GM21515 (cell line): ENCODE data around the gene RNF220.

ENCODE experiments used
- ATAC-seq: cut with Tn5 transposase; IDR thresholded peaks from one replicate; pipeline ENCODE4 v1.9.1; 2021; ENCODE audit not compliant: unreplicated experiment

RNF220 gene

GRCh38 chr1:44405031-44405797, at the start of gene RNF220:
Gene RNF220 (plus strand): TSS chr1:44405255.
- ATAC-seq: no peak

- no peak for ATAC-seq
Measured at GRCh38 chr1:44355582-44356305, 49.3 kb upstream of the RNF220 start.

- ATAC-seq: no peak
Measured at GRCh38 chr1:44357710-44358109, 47.3 kb upstream of the RNF220 start.

- no peak for ATAC-seq
Measured at GRCh38 chr1:44359234-44359935, 45.7 kb upstream of the RNF220 start.

- no peak for ATAC-seq
Measured at GRCh38 chr1:44361478-44361877, 43.6 kb upstream of the RNF220 start.

- ATAC-seq: no peak
Measured at GRCh38 chr1:44366371-44366975, 38.6 kb upstream of the RNF220 start.

- no peak for ATAC-seq
Measured at GRCh38 chr1:44367944-44368343, 37.1 kb upstream of the RNF220 start.

- ATAC-seq: no peak
Measured at GRCh38 chr1:44368471-44369151, 36.4 kb upstream of the RNF220 start.

GRCh38 chr1:44371206-44371605, 33.8 kb upstream of the RNF220 start:
- ATAC-seq: no peak

GRCh38 chr1:44375547-44375946, 29.5 kb upstream of the RNF220 start:
- no peak for ATAC-seq

- no peak for ATAC-seq
Measured at GRCh38 chr1:44377925-44378784, 26.9 kb upstream of the RNF220 start.

- ATAC-seq: no peak
Measured at GRCh38 chr1:44380666-44381177, 24.3 kb upstream of the RNF220 start.

- ATAC-seq: no peak
Measured at GRCh38 chr1:44388551-44388950, 16.5 kb upstream of the RNF220 start.

GRCh38 chr1:44389437-44389836, 15.6 kb upstream of the RNF220 start:
- no peak for ATAC-seq

- no peak for ATAC-seq
Measured at GRCh38 chr1:44390277-44390676, 14.8 kb upstream of the RNF220 start.

- no peak for ATAC-seq
Measured at GRCh38 chr1:44401256-44402228, 3.5 kb upstream of the RNF220 start.

GRCh38 chr1:44405798-44406736, 1.0 kb downstream of the RNF220 start:
- no peak for ATAC-seq
